Uterine smooth muscle cell (primary cell): Measurements from ENCODE around the gene ZNF324B. TPM values are rescaled to one million over a fixed set of nuclear protein-coding genes. Genes with fewer than 3 reads are reported as not detected.

Experiments
- total RNA-seq: library from RNA; depleted of rRNA; stranded (reverse); fragments of >200 nt; gene quantifications from 2 replicates; pipeline ENCODE4 v1.2.3, GENCODE V29; 2014

ZNF324B gene
- 10.0 and 12.1 TPM in 2 replicates for total RNA-seq

GRCh38 chr19:58451358-58452101, at the start of gene ZNF324B:
Gene ZNF324B (plus strand): TSS chr19:58451622. CDS start chr19:58453702, 2,080 bp downstream.

GRCh38 chr19:58408152-58409009, 43.0 kb upstream of the ZNF324B start, which contains the start of gene ZNF584:
Gene ZNF584 (plus strand): TSS chr19:58408649. CDS start chr19:58409148, 499 bp downstream.

DNA sequence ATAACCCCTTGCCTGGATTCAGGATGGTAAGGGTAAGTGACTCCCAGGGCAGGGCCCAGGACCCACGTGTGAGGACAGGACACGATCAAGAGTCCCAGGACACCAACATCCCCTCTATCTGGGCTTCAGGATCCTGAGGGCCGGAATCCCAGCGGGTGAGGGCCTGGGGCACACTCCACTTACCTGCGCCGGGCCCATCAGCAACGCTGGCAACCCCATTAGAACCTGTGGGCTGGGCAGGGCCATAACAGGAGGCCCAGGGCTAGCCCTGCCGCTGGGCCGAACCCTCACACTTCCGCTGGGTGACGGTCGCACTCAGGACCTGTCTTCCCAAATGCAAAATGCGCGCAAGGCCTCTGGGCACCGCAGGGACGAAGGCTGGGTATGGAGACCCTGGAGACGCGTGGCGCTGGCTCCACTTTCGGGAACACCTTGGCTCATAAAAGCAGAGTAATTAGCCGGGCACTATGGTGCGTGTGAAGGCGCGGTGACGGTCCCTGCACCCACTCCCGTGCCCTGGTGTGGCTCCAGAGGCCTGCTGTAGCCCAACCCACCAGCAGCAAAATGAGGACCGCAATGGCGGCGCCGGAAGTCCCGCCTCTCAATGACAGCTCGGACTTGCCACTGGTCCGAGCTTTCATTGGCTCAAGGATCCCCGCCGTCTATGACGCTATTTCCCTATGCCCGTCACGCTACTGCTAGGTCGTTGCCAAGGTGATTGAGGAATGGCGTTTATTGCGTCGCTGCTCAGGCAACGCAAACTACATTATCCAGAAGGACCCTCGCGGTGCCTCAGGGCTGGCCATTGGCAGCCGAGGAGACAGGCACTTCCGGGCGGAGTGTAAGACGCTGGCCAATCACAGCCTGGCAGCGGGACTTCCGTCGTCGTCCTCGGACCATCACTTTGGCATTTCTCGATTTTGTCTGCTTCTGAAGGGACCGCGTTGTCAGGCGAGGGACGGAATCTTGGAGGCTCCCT, 11.6 kb upstream of the ZNF324B start, which contains the start of gene ZNF132:
TSS of gene ZNF132 (minus strand) at position 578 of the 979 bp plus-strand sequence. CDS start at position 246, 332 bp downstream.

GRCh38 chr19:58466760-58467589, 15.6 kb downstream of the ZNF324B start, which contains the start of gene ZNF324:
Gene ZNF324 (plus strand): TSS chr19:58467080. CDS start chr19:58469186, 2,106 bp downstream.

DNA sequence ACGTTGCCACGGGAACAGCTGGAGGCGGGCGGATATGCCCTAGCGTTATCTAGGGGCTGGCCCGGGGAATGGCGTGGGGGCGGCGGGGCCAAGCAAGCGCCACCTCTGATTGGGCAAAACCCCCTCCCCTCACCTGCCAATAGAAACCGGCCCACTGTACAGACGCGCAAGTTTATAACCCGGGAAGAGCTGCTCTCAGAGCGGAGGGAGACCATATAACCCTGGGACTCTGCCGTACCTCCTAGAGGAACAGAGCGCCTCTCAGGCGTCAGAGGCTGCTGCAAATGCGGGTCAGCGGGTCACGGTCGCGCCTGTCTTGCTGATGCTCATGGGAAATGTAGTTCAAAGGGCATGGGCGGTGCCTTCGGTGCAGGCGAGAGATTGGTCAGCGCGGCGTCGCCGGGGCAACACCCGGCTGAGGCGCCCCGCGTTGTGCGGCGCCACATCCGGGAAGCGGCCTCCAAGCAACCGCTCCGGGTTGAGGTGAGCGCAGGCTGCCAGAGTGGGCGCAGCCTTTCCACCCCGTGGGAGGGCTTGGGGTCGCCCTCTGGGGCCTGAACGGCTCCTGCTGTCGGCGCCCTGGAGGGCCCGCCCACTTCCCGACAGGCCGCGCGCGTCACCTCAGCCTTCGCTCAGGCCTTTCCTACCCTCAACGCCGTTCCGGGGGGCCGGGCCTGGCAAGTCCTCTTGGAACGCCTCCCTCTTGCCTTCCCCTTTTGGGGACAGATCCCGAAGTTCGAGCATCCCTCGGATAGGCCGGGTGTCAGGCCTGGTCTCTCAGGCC, 24.5 kb downstream of the ZNF324B start, which contains the start of gene ZNF446:
TSS of gene ZNF446 (plus strand) at position 639 of the 784 bp plus-strand sequence. CDS start 867 bp downstream, outside the sequence.

Other genes starting within 250 kb of the ZNF324B start
- 37.5 and 44.8 TPM in 2 replicates for gene ZNF544, start 222.7 kb upstream of the ZNF324B start, total RNA-seq
- gene ZNF8, start 172.7 kb upstream of the ZNF324B start, total RNA-seq, result 3.4 and 4.2 TPM in 2 replicates
- gene ERVK3-1, start 146.2 kb upstream of the ZNF324B start, total RNA-seq, result 32.6 and 37.5 TPM in 2 replicates
- gene ZSCAN22, start 124.6 kb upstream of the ZNF324B start, total RNA-seq, result 3.1 and 3.2 TPM in 2 replicates
- 10.4 and 16.0 TPM in 2 replicates for gene A1BG, start 98.1 kb upstream of the ZNF324B start, total RNA-seq
- 0.89 and 1.4 TPM in 2 replicates for gene ZNF497, start 88.9 kb upstream of the ZNF324B start, total RNA-seq
- 3.1 and 3.5 TPM in 2 replicates for gene ZNF837, start 70.6 kb upstream of the ZNF324B start, total RNA-seq
- 1,967 and 1,989 TPM in 2 replicates for gene RPS5, start 64.4 kb upstream of the ZNF324B start, total RNA-seq
- 0.37 TPM in 1 of 2 replicates, not detected in the other for gene RNF225, start 56.0 kb upstream of the ZNF324B start, total RNA-seq
- 16.7 and 18.0 TPM in 2 replicates for gene ZNF584, start 43.0 kb upstream of the ZNF324B start, total RNA-seq
- 9.2 and 10.6 TPM in 2 replicates for gene ZNF132, start 11.5 kb upstream of the ZNF324B start, total RNA-seq
- gene ZNF324, start 15.5 kb downstream of the ZNF324B start, total RNA-seq, result 15.9 and 17.0 TPM in 2 replicates
- 8.3 and 12.1 TPM in 2 replicates for gene ZNF446, start 24.7 kb downstream of the ZNF324B start, total RNA-seq
- gene SLC27A5, start 60.4 kb downstream of the ZNF324B start, total RNA-seq, result 2.9 and 4.2 TPM in 2 replicates
- 7.7 and 8.0 TPM in 2 replicates for gene ZBTB45, start 68.2 kb downstream of the ZNF324B start, total RNA-seq
- gene TRIM28, start 92.4 kb downstream of the ZNF324B start, total RNA-seq, result 265 and 355 TPM in 2 replicates
- 115 and 140 TPM in 2 replicates for gene CHMP2A, start 103.5 kb downstream of the ZNF324B start, total RNA-seq
- 60.9 and 92.1 TPM in 2 replicates for gene UBE2M, start 107.0 kb downstream of the ZNF324B start, total RNA-seq
- 13.8 and 19.1 TPM in 2 replicates for gene MZF1, start 121.7 kb downstream of the ZNF324B start, total RNA-seq